ENCODE results near the gene PHKA2. TPM values are rescaled to one million over a fixed set of nuclear protein-coding genes. Genes with fewer than 3 reads are reported as not detected.

The PHKA2 gene
- polyA plus RNA-seq, 2 of the 4 experiments (the other 2 are of a cell fraction) = 16.1 to 21.2 TPM

GRCh38 chrX:18934708-18935107 lies 49.2 kb downstream of the PHKA2 start:
- POLR2A ChIA-PET = no interaction called here
- no peak for FAIRE-seq
- WGBS (ENCODE audit: missing lambda C conversion rate) = 93% methylated on average over 3 of the region's 3 CpGs

GRCh38 chrX:18933617-18934016 lies 50.3 kb downstream of the PHKA2 start:
- 88% methylated on average over 3 of the region's 3 CpGs for WGBS (ENCODE audit: missing lambda C conversion rate)
- ATAC-seq (no peak), FAIRE-seq (no peak), DNase-seq (ENCODE audit: low read depth in 1 of 2, low spot score in 1 of 2) (no peak)
- ChIA-PET POLR2A (no interaction called here), CTCF (interaction anchor here (0.9 to 4.1 kb wide), 4 partner anchors 8 to 401 kb away, joined by 3 to 24 read pairs (median 6); no protein-coding TSS in a partner anchor)
- Histone ChIP-seq H3K4me1 (no peaks in the 10 kb centered on the region), H3K9me3 (no peaks in the 10 kb centered on the region), H3K27ac (no peak overlapping the region), H3K4me2 (no peak overlapping the region), H3K4me3 (no peak overlapping the region)
- TF ChIP-seq HDAC2 (IDR thresholded peaks at IDR 0.05) = no peak
- TF ChIP-seq HEYL (CRISPR knock-in tag; IDR thresholded peaks at IDR 0.05) = no peak
- no peak for TF ChIP-seq MAFK (IDR thresholded peaks at IDR 0.05; ENCODE audit: partially characterized antibody)
- no peak for TF ChIP-seq RAD21 (conservative IDR thresholded peaks at IDR 0.05 in 1 of 2, IDR thresholded peaks at IDR 0.05 in 1 of 2)
- TF ChIP-seq JUNB (IDR thresholded peaks at IDR 0.05) = no peak
- TF ChIP-seq RCOR1 (IDR thresholded peaks at IDR 0.05; ENCODE audit: low read depth, low read length) = no peak
- TF ChIP-seq TP53 (CRISPR knock-in tag; IDR thresholded peaks at IDR 0.05) = no peak
- TF ChIP-seq SMC3 (IDR thresholded peaks at IDR 0.05) = no peak
- no peak for TF ChIP-seq EHF (CRISPR knock-in tag; IDR thresholded peaks at IDR 0.05)
- no peak for TF ChIP-seq KDM1A (IDR thresholded peaks at IDR 0.05; ENCODE audit: low read depth)

More at GRCh38 chrX:18934708-18935107, 49.2 kb downstream of the PHKA2 start:
- H3K9me3 ChIP-seq = no peaks in the 10 kb centered on the region
- no peaks in the 10 kb centered on the region for H3K4me1 ChIP-seq
- H3K27ac ChIP-seq = no peak overlapping the region
- TF ChIP-seq RCOR1 (IDR thresholded peaks at IDR 0.05; ENCODE audit: low read depth, low read length) = no peak
- no peak for TF ChIP-seq KDM5A (IDR thresholded peaks at IDR 0.05)
- TF ChIP-seq PBX3 (IDR thresholded peaks at IDR 0.05) = no peak
- TF ChIP-seq HES2 (IDR thresholded peaks at IDR 0.05) = no peak
- TF ChIP-seq MAFK (IDR thresholded peaks at IDR 0.05; ENCODE audit: partially characterized antibody) = no peak
- no peak for TF ChIP-seq ZNF302 (CRISPR knock-in tag; IDR thresholded peaks at IDR 0.05)
- TF ChIP-seq NR3C1 (IDR thresholded peaks at IDR 0.05) = no peak
- TF ChIP-seq EHMT2 (IDR thresholded peaks at IDR 0.05; ENCODE audit: low read depth) = no peak
- no peak for TF ChIP-seq MAZ (IDR thresholded peaks at IDR 0.05; ENCODE audit: borderline replicate concordance, low read depth, low read length)
- TF ChIP-seq SMC3 (IDR thresholded peaks at IDR 0.05) = no peak
- no peak for TF ChIP-seq TFCP2L1 (CRISPR knock-in tag; IDR thresholded peaks at IDR 0.05)
- TF ChIP-seq ZC3H11A (IDR thresholded peaks at IDR 0.05) = no peak
- no peak for TF ChIP-seq REST (IDR thresholded peaks at IDR 0.05)
- TF ChIP-seq HOXA7 (CRISPR knock-in tag; IDR thresholded peaks at IDR 0.05) = no peak
- no peak for TF ChIP-seq ZFP36 (IDR thresholded peaks at IDR 0.05; ENCODE audit: borderline replicate concordance, partially characterized antibody)
- H3K4me2 ChIP-seq = no peak overlapping the region
- DNase-seq (ENCODE audit: low read depth in 1 of 2, low spot score in 1 of 2) (no peak), ATAC-seq (no peak)
- no peak overlapping the region for H3K4me3 ChIP-seq
- CTCF ChIA-PET = interaction anchor here (0.5 to 2.4 kb wide), 4 partner anchors 10 to 399 kb away, joined by 3 to 7 read pairs (median 4); no protein-coding TSS in a partner anchor

Measured in A549 (cell line).